Tibial nerve (tissue), 4 donors: ENCODE data around the gene ZFP90. TPM values are rescaled to one million over a fixed set of nuclear protein-coding genes. Genes with fewer than 3 reads are reported as not detected.
A peak's percentile ranks its signal among the peaks of the same experiment; 100 is the strongest.

Experiments used
- DNase-seq, 2 donors: peaks; one replicate each; pipeline ENCODE4 v3.0.0-alpha.2; 2019; ENCODE audit warnings: low spot score in 2 of 2
- H3K27ac ChIP-seq, 4 donors: fragments of 200-600 bp; sonication (generic) in 3 of 4; one replicate each; pipeline ENCODE4 v1.5.1; 2017 to 2019; ENCODE audit warnings: mild to moderate bottlenecking in 1 of 4
- H3K27me3 ChIP-seq, 2 donors: fragments of 200-600 bp; sonication (generic) in 1 of 2; one replicate each; pipeline versions ENCODE4 v1.5.1 to v1.6.0; 2017 to 2019
- H3K36me3 ChIP-seq, 3 donors: fragments of 200-600 bp; sonication (generic); one replicate each; pipeline ENCODE4 v1.5.1; 2018 to 2019
- H3K4me1 ChIP-seq, 4 donors: fragments of 200-600 bp; sonication (generic) in 3 of 4; one replicate each; pipeline ENCODE4 v1.5.1; 2017 to 2019
- H3K4me3 ChIP-seq, 4 donors: fragments of 200-600 bp; sonication (generic) in 3 of 4; one replicate each; pipeline ENCODE4 v1.5.1; 2017 to 2019; ENCODE audit warnings: mild to moderate bottlenecking in 1 of 4, moderate library complexity in 1 of 4
- H3K9me3 ChIP-seq, 4 donors: fragments of 200-600 bp; sonication (generic) in 3 of 4; one replicate each; pipeline ENCODE4 v1.5.1; 2017 to 2019
- EP300 ChIP-seq, 2 donors: sonication (generic); formaldehyde crosslinking; IDR thresholded peaks; one replicate each; pipeline ENCODE4 v1.6.1; 2017; ENCODE audit warnings: antibody characterized with exemption in 2 of 2, mild to moderate bottlenecking in 1 of 2
- POLR2A ChIP-seq, 2 donors: fragments of 450-650 bp; IDR thresholded peaks; one replicate each; pipeline ENCODE4 v1.6.1; 2017; ENCODE audit warnings: antibody characterized with exemption in 2 of 2, mild to moderate bottlenecking in 2 of 2, moderate library complexity in 2 of 2
- WGBS, 2 donors: methylation state at CpG; one replicate each; pipeline ENCODE4 v1.1.5; 2018; 5-methylcytosine and 5-hydroxymethylcytosine counted together
- total RNA-seq, 4 donors: library from RNA; depleted of rRNA; stranded (reverse); fragments of >200 nt; gene quantifications; one replicate each; pipeline ENCODE4 v1.1.0, GENCODE V29; 2016
- TF ChIP-seq, protein P1 (sequence below), 5 experiments: fragments of 200-600 bp in 3 of 5; fragments of 450-650 bp in 2 of 5; sonication (generic) in 3 of 5; IDR thresholded peaks; one replicate each; pipeline ENCODE4 v1.5.1; 2016 to 2019; ENCODE audit warnings: antibody characterized with exemption in 5 of 5, mild to moderate bottlenecking in 3 of 5, moderate library complexity in 2 of 5

ZFP90 gene
- total RNA-seq, 4 donors from 2014 or later = 32.1 to 66.9 (median 48.2) TPM

DNA sequence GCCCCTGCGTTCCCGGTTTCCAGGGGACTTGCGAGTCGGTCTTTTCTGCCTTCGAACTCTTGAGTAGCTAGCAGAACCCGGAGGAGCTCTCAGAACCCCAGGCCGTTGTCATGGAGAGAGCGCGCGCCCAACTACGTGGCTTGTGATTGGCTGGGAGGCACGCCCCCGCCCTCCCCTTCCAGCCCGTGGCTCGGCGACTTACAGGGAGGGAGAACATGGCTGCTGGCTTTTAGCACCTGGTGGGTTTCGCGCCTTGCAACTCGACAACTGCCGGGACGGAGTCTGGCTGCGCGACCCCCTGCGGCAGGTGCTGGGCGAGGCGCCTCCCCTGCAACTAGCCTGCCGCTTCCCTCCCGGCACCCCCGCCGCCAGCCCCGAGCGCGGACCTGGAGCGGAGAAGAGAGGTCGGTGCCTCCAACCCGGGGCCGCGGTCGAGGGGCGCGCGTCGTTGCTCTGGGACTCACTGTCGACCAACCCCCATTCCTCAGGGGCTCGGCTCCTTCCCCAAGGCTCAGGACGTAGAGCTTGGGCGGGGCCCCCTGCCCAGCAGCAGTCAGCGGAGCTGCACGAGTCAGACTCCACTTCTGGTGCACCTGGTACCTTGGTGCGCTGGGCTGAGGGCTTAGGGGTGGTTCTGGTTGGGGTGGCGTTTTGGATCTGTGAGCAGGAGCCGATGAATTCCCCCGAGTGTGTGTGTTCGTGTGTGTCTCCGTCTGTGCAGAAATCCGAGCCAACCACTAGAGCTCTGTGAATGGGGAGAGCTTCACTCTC, 9.0 kb upstream of the ZFP90 start:
- Histone ChIP-seq H3K4me1 (peaks cover 0 to 24% (median 10%) of the 10 kb centered on the region in 4 donors), H3K36me3 (peaks cover 0 to 21% (median 0%) of the 10 kb centered on the region in 3 donors), H3K27ac (peak overlapping the region in 3 of 4 donors; percentile 37 to 71 (median 45)), H3K4me3 (peak overlapping the region; percentile 64 to 90 (median 72)), H3K9me3 (peaks cover 0 to 3% (median 0%) of the 10 kb centered on the region in 4 donors), H3K27me3 (no peaks in the 10 kb centered on the region)
- DNase-seq = peak; percentile 84 to 86
- 0 to 1% methylated on average over 21 to 37 of the region's 56 CpGs for WGBS, 2 donors
- TF ChIP-seq EP300 (IDR thresholded peaks at IDR 0.05) (peak in 1 of 2 donors; percentile 40), POLR2A (IDR thresholded peaks at IDR 0.05) (no peak)

GRCh38 chr16:68533937-68534336, 5.2 kb upstream of the ZFP90 start:
- Histone ChIP-seq H3K4me1 (peaks cover 0 to 26% (median 7%) of the 10 kb centered on the region in 4 donors), H3K36me3 (peaks cover 0 to 33% (median 0%) of the 10 kb centered on the region in 3 donors), H3K4me3 (no peak overlapping the region), H3K27ac (no peak overlapping the region), H3K27me3 (no peaks in the 10 kb centered on the region), H3K9me3 (peaks cover 0 to 3% (median 0%) of the 10 kb centered on the region in 4 donors)
- 97 to 100% methylated on average over 5 of the region's 5 CpGs for WGBS, 2 donors
- DNase-seq = no peak
- TF ChIP-seq, protein P1, sequence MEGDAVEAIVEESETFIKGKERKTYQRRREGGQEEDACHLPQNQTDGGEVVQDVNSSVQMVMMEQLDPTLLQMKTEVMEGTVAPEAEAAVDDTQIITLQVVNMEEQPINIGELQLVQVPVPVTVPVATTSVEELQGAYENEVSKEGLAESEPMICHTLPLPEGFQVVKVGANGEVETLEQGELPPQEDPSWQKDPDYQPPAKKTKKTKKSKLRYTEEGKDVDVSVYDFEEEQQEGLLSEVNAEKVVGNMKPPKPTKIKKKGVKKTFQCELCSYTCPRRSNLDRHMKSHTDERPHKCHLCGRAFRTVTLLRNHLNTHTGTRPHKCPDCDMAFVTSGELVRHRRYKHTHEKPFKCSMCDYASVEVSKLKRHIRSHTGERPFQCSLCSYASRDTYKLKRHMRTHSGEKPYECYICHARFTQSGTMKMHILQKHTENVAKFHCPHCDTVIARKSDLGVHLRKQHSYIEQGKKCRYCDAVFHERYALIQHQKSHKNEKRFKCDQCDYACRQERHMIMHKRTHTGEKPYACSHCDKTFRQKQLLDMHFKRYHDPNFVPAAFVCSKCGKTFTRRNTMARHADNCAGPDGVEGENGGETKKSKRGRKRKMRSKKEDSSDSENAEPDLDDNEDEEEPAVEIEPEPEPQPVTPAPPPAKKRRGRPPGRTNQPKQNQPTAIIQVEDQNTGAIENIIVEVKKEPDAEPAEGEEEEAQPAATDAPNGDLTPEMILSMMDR (IDR thresholded peaks at IDR 0.05) = no peak
- TF ChIP-seq POLR2A (IDR thresholded peaks at IDR 0.05) = no peak
- TF ChIP-seq EP300 (IDR thresholded peaks at IDR 0.05) = no peak

GRCh38 chr16:68535331-68535730, 3.8 kb upstream of the ZFP90 start:
- Histone ChIP-seq H3K27me3 (no peaks in the 10 kb centered on the region), H3K27ac (no peak overlapping the region), H3K4me3 (no peak overlapping the region), H3K9me3 (peaks cover 0 to 3% (median 0%) of the 10 kb centered on the region in 4 donors), H3K4me1 (peaks cover 0 to 23% (median 7%) of the 10 kb centered on the region in 4 donors), H3K36me3 (peaks cover 0 to 33% (median 0%) of the 10 kb centered on the region in 3 donors)
- no peak for DNase-seq
- TF ChIP-seq EP300 (IDR thresholded peaks at IDR 0.05) (no peak), POLR2A (IDR thresholded peaks at IDR 0.05) (no peak)
- TF ChIP-seq, protein P1 (IDR thresholded peaks at IDR 0.05) = no peak
- WGBS, 2 donors = 59 to 69% methylated on average over 1 of the region's 1 CpG

- no peaks in the 10 kb centered on the region for H3K9me3 ChIP-seq
- H3K27ac ChIP-seq = peak overlapping the region; percentile 47 to 89 (median 86)
- DNase-seq = no peak
- 1% methylated on average over 9 to 17 of the region's 19 CpGs for WGBS, 2 donors
- peak overlapping the region; percentile 76 to 97 (median 88) for H3K4me3 ChIP-seq
- peaks cover 0 to 14% (median 3%) of the 10 kb centered on the region in 4 donors for H3K4me1 ChIP-seq
- TF ChIP-seq POLR2A (IDR thresholded peaks at IDR 0.05) (no peak), EP300 (IDR thresholded peaks at IDR 0.05) (no peak)
- TF ChIP-seq, protein P1 (IDR thresholded peaks at IDR 0.05) = no peak
- no peaks in the 10 kb centered on the region for H3K27me3 ChIP-seq
- peaks cover 0 to 49% (median 0%) of the 10 kb centered on the region in 3 donors for H3K36me3 ChIP-seq
Measured at GRCh38 chr16:68539711-68540239, 684 bp downstream of the ZFP90 start.

DNA sequence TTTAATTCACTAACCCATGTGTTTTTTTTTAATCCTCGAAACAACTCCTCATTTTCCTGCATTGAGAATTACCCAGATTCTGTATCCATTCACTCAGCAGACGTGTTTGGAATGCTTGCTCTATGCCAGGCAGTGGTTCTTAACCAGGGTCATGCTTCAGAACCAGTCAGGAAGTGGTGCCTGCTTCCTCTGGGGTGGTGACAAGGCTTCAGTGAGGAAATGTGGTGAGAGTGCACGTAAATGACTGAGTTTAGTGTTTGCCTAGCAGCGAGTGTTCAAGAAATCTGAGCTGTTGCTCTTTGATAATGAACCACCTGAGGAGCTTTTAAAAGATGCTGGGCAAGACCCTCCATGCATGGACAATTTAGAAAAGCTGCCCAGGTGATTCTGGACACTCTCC, 9.9 kb downstream of the ZFP90 start:
- H3K4me1 ChIP-seq = no peaks in the 10 kb centered on the region
- TF ChIP-seq EP300 (IDR thresholded peaks at IDR 0.05) = no peak
- TF ChIP-seq, protein P1 (IDR thresholded peaks at IDR 0.05) = no peak
- no peak for TF ChIP-seq POLR2A (IDR thresholded peaks at IDR 0.05)
- H3K27ac ChIP-seq = no peak overlapping the region
- H3K36me3 ChIP-seq = peaks cover 5 to 100% (median 7%) of the 10 kb centered on the region in 3 donors
- H3K27me3 ChIP-seq = no peaks in the 10 kb centered on the region
- H3K9me3 ChIP-seq = peaks cover 0 to 79% (median 12%) of the 10 kb centered on the region in 4 donors
- no peak for DNase-seq
- H3K4me3 ChIP-seq = no peak overlapping the region
- 92% methylated on average over 4 of the region's 4 CpGs for WGBS, 2 donors
